ENCODE measurements around the gene NCBP2.

NCBP2 gene

GRCh38 chr3:196969134-196969659, 26.9 kb upstream of the NCBP2 start:
- peak overlapping the region; percentile 59 for H3K4me3 ChIP-seq (ENCODE audit: low read length)
- no peak for DNase-seq (ENCODE audit: low read depth, low spot score)

- DNase-seq (ENCODE audit: low read depth, low spot score), result no peak
- H3K4me3 ChIP-seq (ENCODE audit: low read length), result peak within 1 kb of the TSS; percentile 59
These were observed 26.2 kb upstream of the NCBP2 start, which contains the start of gene PIGZ for GRCh38 chr3:196968233-196969133. Gene PIGZ, minus strand, starts transcription at chr3:196968833. Its CDS starts 16,802 bp downstream, at chr3:196952031.

- peak overlapping the region; percentile 50 for H3K4me3 ChIP-seq (ENCODE audit: low read length)
- no peak for DNase-seq (ENCODE audit: low read depth, low spot score)
These were observed 25.3 kb upstream of the NCBP2 start for GRCh38 chr3:196967412-196968232.

GRCh38 chr3:196966526-196967401, 24.4 kb upstream of the NCBP2 start:
- no peak for DNase-seq (ENCODE audit: low read depth, low spot score)
- no peak overlapping the region for H3K4me3 ChIP-seq (ENCODE audit: low read length)

- no peak for DNase-seq (ENCODE audit: low read depth, low spot score)
- H3K4me3 ChIP-seq (ENCODE audit: low read length), result no peak overlapping the region
These were observed 23.5 kb upstream of the NCBP2 start for GRCh38 chr3:196965804-196966173.

GRCh38 chr3:196965112-196965803, 22.9 kb upstream of the NCBP2 start:
- DNase-seq (ENCODE audit: low read depth, low spot score), result no peak
- no peak overlapping the region for H3K4me3 ChIP-seq (ENCODE audit: low read length)

- peak overlapping the region; percentile 13 for H3K4me3 ChIP-seq (ENCODE audit: low read length)
- DNase-seq (ENCODE audit: low read depth, low spot score), result no peak
These were observed 21.3 kb upstream of the NCBP2 start for GRCh38 chr3:196963631-196963953.

GRCh38 chr3:196962930-196963630, 20.8 kb upstream of the NCBP2 start:
- DNase-seq (ENCODE audit: low read depth, low spot score), result peak; percentile 83
- H3K4me3 ChIP-seq (ENCODE audit: low read length), result peak overlapping the region; percentile 13

GRCh38 chr3:196962108-196962929, 20.0 kb upstream of the NCBP2 start:
- DNase-seq (ENCODE audit: low read depth, low spot score), result no peak
- no peak overlapping the region for H3K4me3 ChIP-seq (ENCODE audit: low read length)

- H3K4me3 ChIP-seq (ENCODE audit: low read length), result no peak overlapping the region
- DNase-seq (ENCODE audit: low read depth, low spot score), result no peak
These were observed 12.5 kb upstream of the NCBP2 start for GRCh38 chr3:196954832-196955231.

- no peak for DNase-seq (ENCODE audit: low read depth, low spot score)
- H3K4me3 ChIP-seq (ENCODE audit: low read length), result no peak overlapping the region
These were observed 9.0 kb upstream of the NCBP2 start for GRCh38 chr3:196951371-196951770.

- no peak for DNase-seq (ENCODE audit: low read depth, low spot score)
These were observed 7.4 kb upstream of the NCBP2 start for GRCh38 chr3:196949750-196950149.

GRCh38 chr3:196949285-196949619, 6.9 kb upstream of the NCBP2 start:
- DNase-seq (ENCODE audit: low read depth, low spot score), result no peak
- H3K4me3 ChIP-seq (ENCODE audit: low read length), result no peak overlapping the region

More at GRCh38 chr3:196949750-196950149, 7.4 kb upstream of the NCBP2 start:
- no peak overlapping the region for H3K4me3 ChIP-seq (ENCODE audit: low read length)

GRCh38 chr3:196948442-196949284, 6.3 kb upstream of the NCBP2 start:
- no peak for DNase-seq (ENCODE audit: low read depth, low spot score)
- no peak overlapping the region for H3K4me3 ChIP-seq (ENCODE audit: low read length)

- DNase-seq (ENCODE audit: low read depth, low spot score), result no peak
These were observed 5.6 kb upstream of the NCBP2 start for GRCh38 chr3:196947860-196948441.

More at GRCh38 chr3:196947860-196948441, 5.6 kb upstream of the NCBP2 start:
- H3K4me3 ChIP-seq (ENCODE audit: low read length), result no peak overlapping the region

Data from Jurkat, Clone E6-1 (cell line).